ENCODE measurements around the gene CCT6A.
A peak's percentile ranks its signal among the peaks of the same experiment; 100 is the strongest.
"Not testable (repeated sequence)": the region's sequence is repeated elsewhere in the genome, so short reads cannot be mapped to it uniquely, and the experiment has no call there.

Gene CCT6A

GRCh38 chr7:56105508-56105907, 53.9 kb downstream of the CCT6A start:
- peak; percentile 59 for DNase-seq

GRCh38 chr7:56106108-56107073, 54.8 kb downstream of the CCT6A start, which contains the start of gene CHCHD2:
CHCHD2 (minus strand) TSS chr7:56106476; CDS start chr7:56106413, 63 bp downstream.
- DNase-seq, result peak; percentile 99

- DNase-seq, result no peak
These were observed 56.3 kb downstream of the CCT6A start for GRCh38 chr7:56107954-56108258.

GRCh38 chr7:56110611-56111010, 59.0 kb downstream of the CCT6A start:
- no peak for DNase-seq

- DNase-seq, result not testable (repeated sequence)
These were observed 60.7 kb downstream of the CCT6A start for GRCh38 chr7:56112244-56112643.
